Central memory CD8-positive, alpha-beta T cell (primary cell): ENCODE data around the gene PEX11A.

ENCODE experiments used
- ATAC-seq: fragments of 150-1000 bp; cut with Tn5 transposase; replicated peaks from 2 replicates; pipeline ENCODE4 v1.10.0; 2022; ENCODE audit warnings: mild to moderate bottlenecking, moderate FRiP score, moderate number of reproducible peaks; ENCODE audit not compliant: poor library complexity, severe bottlenecking; ENCODE audit errors: extremely low read depth
- DNase-seq, 2 donors: peaks; one replicate each; pipeline ENCODE4 v3.0.0; 2021; ENCODE audit warnings: low spot score in 2 of 2
- H3K27ac Mint-ChIP-seq: one replicate; pipeline ENCODE4 v1.8.0; 2022; ENCODE audit warnings: low read depth, mild to moderate bottlenecking, moderate library complexity, mixed read lengths
- H3K27me3 Mint-ChIP-seq: one replicate; pipeline ENCODE4 v1.8.0; 2022; ENCODE audit warnings: mixed read lengths
- H3K36me3 Mint-ChIP-seq: one replicate; pipeline ENCODE4 v1.8.0; 2022; ENCODE audit warnings: mild to moderate bottlenecking, moderate library complexity, mixed read lengths; ENCODE audit not compliant: insufficient read depth
- H3K4me1 Mint-ChIP-seq: one replicate; pipeline ENCODE4 v1.8.0; 2022; ENCODE audit warnings: mixed read lengths
- H3K4me3 Mint-ChIP-seq: one replicate; pipeline ENCODE4 v1.8.0; 2022; ENCODE audit warnings: mild to moderate bottlenecking, moderate library complexity, mixed read lengths
- H3K9me3 Mint-ChIP-seq: one replicate; pipeline ENCODE4 v1.8.0; 2022; ENCODE audit warnings: mixed read lengths

PEX11A gene

DNA sequence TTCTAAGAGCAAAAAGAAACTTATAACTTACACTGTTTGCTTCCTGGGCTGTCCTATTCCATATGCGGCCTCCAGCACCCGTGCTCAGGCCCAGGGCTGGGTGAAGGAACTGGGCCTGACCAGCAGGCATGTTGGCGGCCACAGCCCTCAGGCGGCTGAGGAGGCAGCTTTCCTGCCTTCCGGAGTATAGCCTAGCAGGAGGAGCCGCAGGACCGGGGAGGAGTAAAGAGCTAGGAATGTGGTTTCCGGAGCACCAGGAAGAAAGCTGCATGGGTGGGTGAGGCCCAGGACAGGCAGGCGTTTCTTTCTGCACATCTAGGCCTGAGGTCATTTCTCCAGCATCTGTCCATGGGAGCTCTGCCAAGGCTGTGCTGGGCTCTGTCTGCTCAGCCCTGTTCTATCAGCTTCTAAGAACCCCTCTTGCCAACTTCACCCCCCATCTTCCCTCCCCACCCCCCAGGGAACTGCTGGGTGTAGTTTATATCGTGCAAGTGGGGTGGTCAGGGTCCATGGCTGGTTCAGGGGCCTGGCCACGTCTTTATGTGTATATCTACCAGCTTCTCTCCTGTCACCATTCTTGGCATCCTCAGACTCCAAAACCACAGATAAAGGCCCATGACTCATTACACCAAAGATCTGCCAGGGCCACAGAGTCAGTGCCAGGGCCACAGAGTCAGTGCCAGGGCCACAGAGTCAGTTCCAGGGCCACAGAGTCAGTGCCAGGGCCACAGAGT lies 27.5 kb downstream of the PEX11A start:
- no peak for DNase-seq
- no peaks in the 10 kb centered on the region for H3K4me1 Mint-ChIP-seq
- peaks cover 64% of the 10 kb centered on the region for H3K27me3 Mint-ChIP-seq
- ATAC-seq: no peak
- no peaks in the 10 kb centered on the region for H3K36me3 Mint-ChIP-seq
- no peak overlapping the region for H3K27ac Mint-ChIP-seq
- H3K4me3 Mint-ChIP-seq: no peak overlapping the region
- no peaks in the 10 kb centered on the region for H3K9me3 Mint-ChIP-seq

DNA sequence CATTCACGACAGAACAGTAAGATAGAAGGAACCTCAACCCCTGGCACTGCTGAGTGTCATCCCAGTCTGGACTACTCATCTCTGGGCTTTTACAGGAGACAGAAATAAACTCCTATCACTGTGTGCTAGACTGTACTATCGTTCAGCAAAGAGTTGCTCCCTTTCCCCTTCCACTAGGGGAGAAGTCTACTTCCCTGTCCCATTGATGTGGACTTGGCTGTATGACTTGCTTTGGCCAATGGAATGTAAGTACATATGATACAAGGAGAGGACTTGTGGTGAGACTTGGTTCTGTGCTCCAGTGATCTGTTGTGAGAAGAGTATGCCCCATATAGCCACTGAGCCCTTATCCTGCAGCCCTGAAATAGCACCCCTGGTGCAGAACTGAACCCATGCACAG lies 30.0 kb downstream of the PEX11A start:
- Mint-ChIP-seq H3K27ac (no peak overlapping the region), H3K27me3 (peaks cover 72% of the 10 kb centered on the region), H3K4me3 (no peak overlapping the region), H3K4me1 (peaks cover 3% of the 10 kb centered on the region), H3K9me3 (no peaks in the 10 kb centered on the region), H3K36me3 (no peaks in the 10 kb centered on the region)
- ATAC-seq (no peak), DNase-seq (no peak)

DNA sequence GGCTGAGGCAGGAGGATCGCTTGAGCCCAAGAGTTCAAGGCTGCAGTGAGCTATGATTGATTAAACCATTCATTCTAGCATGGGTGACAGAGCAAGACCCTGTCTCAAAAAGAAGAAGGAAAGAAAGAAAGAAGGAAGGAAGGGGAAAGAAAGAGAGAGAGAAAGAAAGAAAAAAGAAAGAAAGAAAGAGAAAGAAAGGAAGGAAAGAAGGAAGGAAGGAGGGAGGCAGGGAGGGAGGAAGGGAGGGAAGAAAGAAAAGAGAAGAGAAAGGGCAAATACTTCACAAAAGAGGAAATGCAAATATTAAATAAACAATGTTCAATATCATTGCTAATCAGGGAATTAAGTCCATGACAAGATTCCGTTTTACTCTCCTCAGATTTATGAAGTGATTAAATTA lies 31.3 kb downstream of the PEX11A start:
- peaks cover 77% of the 10 kb centered on the region for H3K27me3 Mint-ChIP-seq

DNA sequence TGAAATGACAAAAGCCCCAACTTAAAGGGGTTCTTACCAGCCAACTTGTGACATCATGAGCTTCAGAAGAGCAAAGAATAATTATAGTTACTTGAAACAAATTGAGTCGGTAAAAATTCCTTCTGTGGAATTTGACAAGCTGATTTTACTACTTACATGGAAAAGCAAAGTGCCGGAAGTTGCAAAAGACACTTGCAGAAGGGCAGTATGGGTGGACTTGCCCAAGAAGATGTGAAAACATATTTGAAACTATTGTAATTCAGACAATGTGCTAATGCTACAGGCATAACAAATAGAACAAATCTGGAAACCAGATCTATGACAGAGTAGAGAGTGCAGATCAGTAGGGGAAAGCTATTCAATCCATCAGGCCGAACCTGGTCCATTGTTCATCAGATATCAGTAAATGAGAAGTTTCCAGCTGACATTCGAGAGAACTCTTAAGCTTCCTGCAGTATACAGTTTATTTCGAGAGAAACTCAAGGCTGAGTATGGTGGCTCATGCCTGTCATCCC lies 32.8 kb downstream of the PEX11A start:
- Mint-ChIP-seq H3K4me1 (peaks cover 12% of the 10 kb centered on the region), H3K4me3 (no peak overlapping the region), H3K9me3 (no peaks in the 10 kb centered on the region), H3K27ac (no peak overlapping the region), H3K36me3 (no peaks in the 10 kb centered on the region), H3K27me3 (peaks cover 82% of the 10 kb centered on the region)
- ATAC-seq: no peak
- no peak for DNase-seq

More for the DNA sequence above, 31.3 kb downstream of the PEX11A start:
- ATAC-seq: no peak
- Mint-ChIP-seq H3K27ac (no peak overlapping the region), H3K4me3 (no peak overlapping the region), H3K9me3 (no peaks in the 10 kb centered on the region), H3K36me3 (no peaks in the 10 kb centered on the region), H3K4me1 (peaks cover 12% of the 10 kb centered on the region)
- DNase-seq: no peak

DNA sequence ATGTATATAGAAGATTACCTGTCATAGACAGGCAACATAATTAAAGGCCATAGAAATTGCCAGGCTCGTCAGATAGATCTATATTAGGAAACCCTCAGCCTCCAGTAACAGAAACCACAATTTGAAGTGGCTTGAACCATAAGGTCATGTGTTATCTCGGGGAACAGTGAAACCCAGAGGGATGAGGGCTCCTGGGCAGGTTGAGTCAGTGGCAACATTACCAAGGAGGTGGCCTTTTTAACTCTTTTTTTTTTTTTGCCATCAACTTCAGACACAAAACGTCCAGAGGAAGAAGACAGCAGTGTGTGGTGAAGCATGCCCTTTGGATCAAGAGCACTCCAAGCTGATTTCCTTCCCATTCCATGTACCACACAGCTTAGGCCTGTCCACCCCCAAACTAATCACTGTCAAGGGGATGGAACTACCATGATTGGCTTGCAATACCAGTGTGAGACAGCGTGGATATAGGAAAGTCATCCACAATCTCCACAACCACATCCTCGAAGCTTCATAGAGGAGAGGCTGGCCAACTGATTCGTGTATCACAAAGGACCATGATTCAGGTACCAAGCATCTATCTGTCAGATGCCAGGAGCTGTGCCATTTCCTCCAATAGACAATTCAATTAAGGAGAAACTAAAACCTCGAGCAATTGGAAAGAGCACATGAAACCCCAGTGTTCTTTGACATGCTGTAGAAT lies 34.3 kb downstream of the PEX11A start:
- no peak overlapping the region for H3K27ac Mint-ChIP-seq
- peaks cover 83% of the 10 kb centered on the region for H3K27me3 Mint-ChIP-seq
- H3K9me3 Mint-ChIP-seq: no peaks in the 10 kb centered on the region
- no peaks in the 10 kb centered on the region for H3K36me3 Mint-ChIP-seq
- no peak for ATAC-seq
- DNase-seq: no peak
- H3K4me1 Mint-ChIP-seq: peaks cover 12% of the 10 kb centered on the region
- peak overlapping the region; percentile 64 for H3K4me3 Mint-ChIP-seq

DNA sequence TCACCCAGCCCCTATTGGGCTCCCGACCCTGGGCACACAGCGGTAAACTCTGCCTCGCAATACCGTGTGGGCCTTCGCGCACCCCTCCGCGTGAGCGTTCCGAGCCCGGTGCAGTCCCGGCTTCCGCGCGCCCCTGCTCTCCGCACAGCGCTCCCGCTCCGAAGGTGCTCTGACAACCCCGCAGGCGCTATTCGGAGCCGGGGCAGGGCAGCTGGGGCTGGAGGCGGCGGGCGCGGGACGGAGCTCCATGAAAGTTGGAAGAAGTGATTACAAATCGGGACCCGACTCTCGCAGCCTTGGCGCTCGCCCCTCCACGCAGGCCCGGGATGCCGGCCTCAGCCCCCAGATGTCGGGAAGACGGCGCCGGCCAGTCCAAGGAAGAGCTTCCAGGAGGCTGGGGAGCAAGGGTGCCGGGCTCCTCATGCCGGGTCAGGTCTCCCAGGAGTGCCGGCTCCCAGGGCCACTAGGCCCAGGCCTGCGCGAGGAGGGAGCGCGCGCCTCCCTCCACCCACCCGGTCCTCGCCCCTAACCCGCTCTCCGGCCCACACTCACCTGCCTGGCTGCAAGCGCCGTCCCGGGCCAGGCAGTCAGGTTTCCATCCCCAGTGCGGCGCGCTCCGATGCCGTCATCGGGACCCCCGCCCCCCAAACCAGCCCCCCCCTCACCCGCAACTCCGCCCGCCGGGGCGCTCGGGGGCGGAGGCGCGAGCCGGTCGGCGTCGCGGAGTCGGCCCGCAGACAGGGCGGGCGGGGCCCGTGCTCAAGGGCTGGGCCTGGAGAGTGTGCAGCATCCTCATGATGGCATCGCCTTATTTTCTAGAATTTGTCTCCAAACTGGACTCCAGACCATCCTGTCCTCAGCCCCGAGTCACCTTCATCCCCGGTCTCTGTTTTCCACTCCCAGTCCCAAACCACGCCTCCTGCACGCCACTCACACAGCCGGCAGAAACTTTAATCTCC lies 35.4 kb downstream of the PEX11A start, which contains the start of gene KIF7:
Gene KIF7, minus strand, starts transcription at position 621 of the 959 bp plus-strand sequence. CDS start 2,537 bp downstream, outside the sequence.
- ATAC-seq (peak; percentile 40), DNase-seq (no peak)
- Mint-ChIP-seq H3K27me3 (peaks cover 72% of the 10 kb centered on the region), H3K4me3 (peak within 1 kb of the TSS; percentile 64), H3K9me3 (no peaks in the 10 kb centered on the region), H3K27ac (no peak within 1 kb of the TSS), H3K4me1 (peaks cover 12% of the 10 kb centered on the region), H3K36me3 (no peaks in the 10 kb centered on the region)

DNA sequence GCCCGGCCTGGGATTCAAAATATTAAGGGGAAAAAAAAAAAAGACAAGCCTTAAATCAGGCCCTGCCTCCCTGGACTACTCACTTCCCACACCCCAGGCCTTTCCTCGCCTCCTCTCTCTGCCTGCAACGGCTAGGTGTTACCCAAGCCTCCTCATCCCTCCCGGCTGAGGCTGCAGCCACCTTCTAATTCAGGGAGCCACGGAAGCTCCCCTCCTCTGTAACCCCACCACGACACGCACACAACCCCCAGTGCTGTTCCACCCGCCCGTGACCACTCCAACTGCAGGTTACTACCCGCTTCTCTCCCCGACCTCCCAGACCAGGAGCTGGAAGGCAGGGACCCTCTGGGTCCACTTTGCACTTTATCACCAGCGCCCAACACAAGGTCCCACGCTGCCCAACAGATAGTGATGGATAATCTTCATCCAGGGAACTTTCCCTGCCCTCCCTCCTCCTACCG lies 36.2 kb downstream of the PEX11A start:
- Mint-ChIP-seq H3K27ac (no peak overlapping the region), H3K27me3 (peaks cover 64% of the 10 kb centered on the region)

DNA sequence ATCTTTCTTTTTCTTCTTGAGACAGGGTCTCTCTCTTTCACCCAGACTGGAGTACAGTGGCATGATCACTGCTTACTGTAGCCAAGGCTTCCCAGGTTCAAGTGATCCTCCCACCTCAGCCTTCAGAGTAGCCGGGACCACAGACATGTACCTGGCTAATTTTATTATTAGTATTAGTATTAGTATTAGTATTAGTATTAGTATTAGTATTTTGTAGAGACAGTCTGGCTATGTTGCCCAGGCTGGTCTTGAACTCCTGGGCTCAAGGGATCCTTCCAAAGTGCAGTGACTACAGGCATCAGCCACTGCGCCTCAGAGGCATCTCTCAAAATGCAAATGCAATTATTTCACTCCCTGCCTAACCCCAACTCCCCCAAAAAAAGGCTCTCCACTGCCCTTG lies 37.0 kb downstream of the PEX11A start:
- peaks cover 12% of the 10 kb centered on the region for H3K4me1 Mint-ChIP-seq
- H3K4me3 Mint-ChIP-seq: no peak overlapping the region
- no peak overlapping the region for H3K27ac Mint-ChIP-seq
- H3K9me3 Mint-ChIP-seq: no peaks in the 10 kb centered on the region
- DNase-seq (no peak), ATAC-seq (no peak)
- H3K36me3 Mint-ChIP-seq: no peaks in the 10 kb centered on the region
- H3K27me3 Mint-ChIP-seq: peaks cover 58% of the 10 kb centered on the region

More for the DNA sequence above, 36.2 kb downstream of the PEX11A start:
- ATAC-seq (no peak), DNase-seq (no peak)
- H3K4me1 Mint-ChIP-seq: peaks cover 12% of the 10 kb centered on the region
- no peaks in the 10 kb centered on the region for H3K36me3 Mint-ChIP-seq
- peak overlapping the region; percentile 64 for H3K4me3 Mint-ChIP-seq
- no peaks in the 10 kb centered on the region for H3K9me3 Mint-ChIP-seq

DNA sequence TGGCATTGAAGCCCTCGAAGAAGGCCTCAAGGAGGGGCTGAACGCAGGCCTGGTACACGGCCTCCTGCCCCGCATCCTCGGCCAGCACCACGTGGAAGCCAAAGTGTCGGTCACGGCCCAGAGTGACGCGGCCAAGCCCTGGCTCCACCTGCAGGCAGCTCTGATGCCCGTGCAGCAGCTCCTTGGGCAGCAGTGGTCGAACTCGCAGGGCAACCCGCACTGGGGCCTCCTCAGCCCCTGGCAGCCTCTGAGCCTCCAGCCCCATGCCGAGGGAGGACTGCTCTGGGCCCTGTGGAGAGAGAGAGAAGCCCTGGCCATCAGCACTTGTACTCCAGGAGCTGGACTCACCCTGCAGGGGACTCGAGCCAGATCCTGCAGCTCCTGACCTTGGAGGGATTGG lies 37.9 kb downstream of the PEX11A start:
- H3K27me3 Mint-ChIP-seq: peaks cover 58% of the 10 kb centered on the region
- no peak for DNase-seq
- H3K4me3 Mint-ChIP-seq: no peak overlapping the region
- H3K27ac Mint-ChIP-seq: no peak overlapping the region
- no peaks in the 10 kb centered on the region for H3K36me3 Mint-ChIP-seq
- H3K4me1 Mint-ChIP-seq: peaks cover 12% of the 10 kb centered on the region
- H3K9me3 Mint-ChIP-seq: no peaks in the 10 kb centered on the region
- ATAC-seq: no peak

DNA sequence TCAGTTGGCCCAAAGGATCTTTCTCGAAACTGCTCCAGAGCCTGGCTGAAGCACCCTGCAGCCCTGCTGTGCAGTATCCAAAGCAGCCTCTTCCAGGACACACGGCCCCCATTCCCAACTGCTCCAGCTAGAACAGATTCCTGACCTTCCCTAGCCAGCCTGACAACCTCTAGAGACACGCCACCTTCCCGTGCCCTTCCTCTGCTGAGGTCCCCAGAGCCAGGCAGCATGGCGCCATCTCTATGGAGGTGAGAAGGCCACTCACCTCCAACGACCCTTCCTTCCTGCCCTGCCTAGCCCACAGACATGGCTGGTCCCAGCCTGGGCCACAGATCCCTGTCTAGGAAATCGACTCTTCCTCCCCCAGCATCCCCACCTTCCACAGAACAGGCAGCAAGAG lies 38.4 kb downstream of the PEX11A start:
- no peaks in the 10 kb centered on the region for H3K9me3 Mint-ChIP-seq
- no peaks in the 10 kb centered on the region for H3K36me3 Mint-ChIP-seq
- no peak overlapping the region for H3K4me3 Mint-ChIP-seq
- H3K27me3 Mint-ChIP-seq: peaks cover 55% of the 10 kb centered on the region
- H3K4me1 Mint-ChIP-seq: peaks cover 16% of the 10 kb centered on the region
- no peak overlapping the region for H3K27ac Mint-ChIP-seq
- no peak for DNase-seq
- no peak for ATAC-seq

DNA sequence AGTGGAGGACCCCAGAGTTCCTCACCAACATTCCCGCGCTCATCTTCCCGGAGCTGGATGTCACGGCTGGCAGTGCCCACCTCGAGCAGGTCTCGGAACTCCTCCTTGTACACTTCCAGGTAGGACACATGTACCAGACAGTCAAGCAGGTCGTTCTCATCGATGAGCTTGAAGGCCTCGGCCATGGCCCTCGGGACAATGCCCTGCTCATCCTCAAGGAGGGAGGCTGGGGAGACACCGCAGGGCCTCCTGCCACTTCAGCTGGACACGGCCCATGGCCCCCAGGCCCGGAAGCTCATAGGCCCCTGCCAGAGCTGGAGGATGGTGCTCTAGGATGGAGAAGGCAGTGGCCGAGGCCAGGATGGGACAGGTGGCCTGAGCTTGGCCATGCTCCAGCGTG lies 40.8 kb downstream of the PEX11A start:
- DNase-seq (no peak), ATAC-seq (no peak)
- H3K9me3 Mint-ChIP-seq: no peaks in the 10 kb centered on the region
- no peak overlapping the region for H3K27ac Mint-ChIP-seq
- no peak overlapping the region for H3K4me3 Mint-ChIP-seq
- H3K27me3 Mint-ChIP-seq: peaks cover 31% of the 10 kb centered on the region
- peaks cover 11% of the 10 kb centered on the region for H3K4me1 Mint-ChIP-seq
- no peaks in the 10 kb centered on the region for H3K36me3 Mint-ChIP-seq

DNA sequence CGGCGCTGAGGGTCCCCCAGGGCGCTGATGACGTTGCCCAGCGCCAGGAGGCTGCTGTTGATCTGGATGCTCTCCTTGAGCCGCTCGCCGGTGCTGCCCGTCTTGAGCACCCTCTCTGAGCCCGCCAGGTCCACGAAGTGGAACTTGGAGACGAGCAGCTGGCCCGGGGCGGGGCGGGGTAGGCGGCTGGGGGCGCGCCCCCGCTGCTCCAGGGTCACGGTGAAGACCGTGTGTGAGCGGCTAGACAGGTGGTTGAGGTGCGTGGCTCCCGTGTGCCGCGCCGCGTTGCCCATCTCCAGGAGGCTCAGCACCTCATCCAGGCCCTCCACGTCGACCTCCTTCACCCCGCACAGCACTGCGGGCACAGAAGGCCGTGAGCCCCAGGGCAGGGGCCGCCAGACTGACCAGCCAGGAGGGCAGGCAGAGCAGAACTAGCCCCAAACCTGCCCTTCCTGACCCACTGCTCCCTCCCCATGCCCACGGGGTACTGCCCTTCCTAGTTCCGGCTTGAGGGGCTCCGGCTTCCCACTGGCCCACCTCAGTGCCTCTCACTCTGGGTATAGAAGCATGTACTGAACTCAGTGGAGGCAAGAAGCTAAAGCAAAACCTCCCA lies 41.4 kb downstream of the PEX11A start:
- Mint-ChIP-seq H3K9me3 (no peaks in the 10 kb centered on the region), H3K4me3 (no peak overlapping the region), H3K4me1 (peaks cover 7% of the 10 kb centered on the region), H3K36me3 (no peaks in the 10 kb centered on the region), H3K27ac (no peak overlapping the region), H3K27me3 (peaks cover 25% of the 10 kb centered on the region)
- no peak for DNase-seq
- no peak for ATAC-seq
